ENCODE measurements around the gene LAMC3.

Gene LAMC3

DNA sequence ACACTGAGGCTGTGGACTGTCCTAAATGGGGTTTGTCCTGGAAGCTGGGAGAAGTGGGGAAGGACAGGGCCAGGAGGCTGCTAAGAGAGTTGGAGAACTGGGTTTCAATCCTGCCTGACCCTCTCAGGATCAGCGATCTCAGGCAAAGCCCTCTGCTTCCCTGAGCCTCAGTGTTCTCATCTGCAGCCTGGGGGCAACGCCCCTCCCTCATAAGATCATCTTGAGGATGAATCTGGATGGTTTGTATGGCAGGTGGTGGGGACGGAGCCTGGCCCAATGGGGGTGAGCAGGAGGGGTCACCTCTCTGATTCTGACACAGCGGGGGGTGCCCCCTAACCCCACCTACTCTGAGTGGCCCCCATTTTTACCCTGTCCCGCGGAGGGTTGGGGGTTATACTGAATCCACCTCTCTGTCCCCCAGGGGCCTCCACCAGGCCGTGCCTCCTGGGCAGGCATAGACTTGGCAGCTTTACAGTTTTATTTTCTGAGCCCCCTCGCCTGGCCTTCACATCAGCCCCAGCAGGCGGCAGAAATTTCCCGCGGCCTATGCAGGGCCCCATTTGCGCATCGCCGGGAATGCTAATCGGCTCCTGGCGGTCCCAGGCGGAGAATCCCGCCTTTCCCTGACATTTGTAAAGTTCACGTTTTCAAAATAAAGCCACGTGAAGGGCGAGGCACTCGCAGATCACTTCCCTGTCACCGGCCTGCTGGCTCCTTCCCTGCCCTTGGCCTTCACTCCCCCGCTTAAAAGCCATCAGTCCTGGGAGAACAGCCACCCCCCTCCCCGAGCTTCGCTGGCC lies 17.8 kb upstream of the LAMC3 start:
- no peak overlapping the region for H3K4me3 ChIP-seq (replicated peaks in 1 of 2; ENCODE audit: low read depth in 2 of 2, low read length in 2 of 2)
- TF ChIP-seq, protein P1, sequence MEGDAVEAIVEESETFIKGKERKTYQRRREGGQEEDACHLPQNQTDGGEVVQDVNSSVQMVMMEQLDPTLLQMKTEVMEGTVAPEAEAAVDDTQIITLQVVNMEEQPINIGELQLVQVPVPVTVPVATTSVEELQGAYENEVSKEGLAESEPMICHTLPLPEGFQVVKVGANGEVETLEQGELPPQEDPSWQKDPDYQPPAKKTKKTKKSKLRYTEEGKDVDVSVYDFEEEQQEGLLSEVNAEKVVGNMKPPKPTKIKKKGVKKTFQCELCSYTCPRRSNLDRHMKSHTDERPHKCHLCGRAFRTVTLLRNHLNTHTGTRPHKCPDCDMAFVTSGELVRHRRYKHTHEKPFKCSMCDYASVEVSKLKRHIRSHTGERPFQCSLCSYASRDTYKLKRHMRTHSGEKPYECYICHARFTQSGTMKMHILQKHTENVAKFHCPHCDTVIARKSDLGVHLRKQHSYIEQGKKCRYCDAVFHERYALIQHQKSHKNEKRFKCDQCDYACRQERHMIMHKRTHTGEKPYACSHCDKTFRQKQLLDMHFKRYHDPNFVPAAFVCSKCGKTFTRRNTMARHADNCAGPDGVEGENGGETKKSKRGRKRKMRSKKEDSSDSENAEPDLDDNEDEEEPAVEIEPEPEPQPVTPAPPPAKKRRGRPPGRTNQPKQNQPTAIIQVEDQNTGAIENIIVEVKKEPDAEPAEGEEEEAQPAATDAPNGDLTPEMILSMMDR (IDR thresholded peaks at IDR 0.05; ENCODE audit: low read depth, low read length), result no peak
- no peak for DNase-seq (ENCODE audit: low read depth in 2 of 2)

DNA sequence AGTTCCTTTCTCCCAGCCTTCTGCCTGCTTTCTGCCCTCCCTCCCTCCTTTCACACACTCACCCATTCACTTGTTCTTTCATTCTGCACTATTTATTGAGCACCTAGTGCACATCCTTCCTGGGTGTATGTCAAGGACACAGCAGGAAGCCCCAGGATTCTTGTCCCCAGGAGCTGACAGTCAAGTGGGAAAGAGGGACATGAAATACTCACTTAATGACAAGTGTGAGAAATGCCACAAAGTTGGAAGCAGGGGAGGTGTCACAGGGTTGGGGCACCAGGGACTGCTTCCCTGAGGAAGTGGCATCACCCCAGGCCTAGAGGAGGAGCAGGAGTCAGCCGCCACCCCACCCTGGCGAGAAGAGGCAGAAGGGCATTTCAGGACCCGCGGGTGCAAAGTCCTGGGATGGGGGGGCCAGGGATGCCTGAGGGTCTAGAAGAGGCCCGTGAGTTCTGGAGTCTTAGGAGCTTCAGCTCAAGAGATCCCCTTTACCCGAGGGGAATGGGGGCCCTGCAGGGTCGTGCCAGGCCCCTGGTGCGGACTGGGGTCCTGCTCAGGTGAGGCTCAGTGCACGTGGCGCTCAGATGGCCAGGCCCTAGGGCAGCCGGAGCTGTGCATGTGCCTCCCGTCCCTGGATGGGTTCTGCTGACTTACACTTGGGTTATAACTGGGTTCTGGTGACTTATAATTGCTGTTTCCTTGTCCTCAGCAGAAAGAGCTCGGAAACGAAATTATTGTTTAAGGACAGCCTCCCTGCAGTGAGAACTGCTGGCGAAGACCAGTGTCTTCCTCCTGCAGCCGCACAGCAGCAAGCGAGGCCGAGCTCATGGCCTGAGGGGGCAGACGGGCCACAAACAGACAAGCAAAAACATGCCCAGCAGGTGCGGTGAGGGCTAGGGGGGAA lies 16.9 kb upstream of the LAMC3 start:
- DNase-seq (ENCODE audit: low read depth in 2 of 2), result no peak
- TF ChIP-seq, protein P1 (IDR thresholded peaks at IDR 0.05; ENCODE audit: low read depth, low read length), result no peak

DNA sequence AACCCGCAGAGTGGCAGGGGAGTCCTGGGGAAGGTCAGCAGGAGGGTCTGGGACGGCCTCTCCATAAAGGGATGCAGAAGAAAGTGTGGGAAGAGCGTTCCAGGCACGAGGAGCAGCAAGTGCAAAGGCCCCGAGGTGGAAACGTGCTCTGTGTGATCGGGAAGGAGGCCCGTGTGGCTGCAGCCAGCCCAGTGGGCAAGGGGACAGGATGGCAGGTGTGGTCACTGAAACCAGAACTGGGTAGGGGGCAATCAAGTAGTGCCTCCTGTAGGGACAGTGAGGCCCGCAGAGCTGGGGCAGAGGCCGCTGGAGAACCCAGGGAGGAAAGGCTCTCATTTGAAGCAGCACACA lies 16.3 kb upstream of the LAMC3 start:
- TF ChIP-seq, protein P1 (IDR thresholded peaks at IDR 0.05; ENCODE audit: low read depth, low read length), result no peak
- DNase-seq (ENCODE audit: low read depth in 2 of 2), result no peak
- H3K4me3 ChIP-seq (replicated peaks in 1 of 2; ENCODE audit: low read depth in 2 of 2, low read length in 2 of 2), result no peak overlapping the region

More for the DNA sequence above, 16.9 kb upstream of the LAMC3 start:
- no peak overlapping the region for H3K4me3 ChIP-seq (replicated peaks in 1 of 2; ENCODE audit: low read depth in 2 of 2, low read length in 2 of 2)

DNA sequence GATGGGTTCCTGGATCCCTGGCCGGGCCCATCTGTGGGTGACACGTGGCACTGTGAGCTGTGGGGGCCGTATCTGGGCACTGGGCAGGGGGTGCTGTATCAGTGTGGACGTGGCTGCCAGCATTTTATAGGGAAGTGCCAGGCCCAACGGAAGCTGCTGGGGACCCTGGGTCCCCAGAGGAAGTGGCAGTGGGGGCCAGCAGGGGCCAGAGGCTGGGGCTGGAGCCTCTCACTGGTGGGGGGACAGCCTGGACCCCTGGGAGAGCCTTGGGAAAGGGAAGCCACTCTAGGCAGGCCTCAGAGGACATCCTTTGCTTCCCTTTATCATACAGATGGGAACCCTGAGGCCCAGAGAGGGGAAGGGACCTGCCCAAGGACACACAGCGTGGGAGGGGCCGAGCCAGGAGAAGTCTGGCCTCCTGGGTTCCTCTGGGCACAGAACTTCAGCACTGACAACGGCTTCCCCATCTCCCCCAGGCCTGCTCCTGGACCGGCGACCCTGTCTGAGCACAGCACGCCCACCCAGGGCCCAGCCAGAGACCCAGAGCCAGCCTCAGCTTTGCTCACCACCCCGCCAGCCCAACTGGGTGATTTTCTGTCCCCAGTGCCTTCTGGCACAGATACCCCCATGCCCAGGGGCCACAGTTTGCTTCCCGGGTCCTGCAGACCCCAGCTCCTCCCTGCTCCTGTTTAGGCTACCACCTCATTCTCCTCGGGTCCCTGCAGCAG lies 15.5 kb upstream of the LAMC3 start:
- no peak for DNase-seq (ENCODE audit: low read depth in 2 of 2)
- no peak overlapping the region for H3K4me3 ChIP-seq (replicated peaks in 1 of 2; ENCODE audit: low read depth in 2 of 2, low read length in 2 of 2)
- TF ChIP-seq, protein P1 (IDR thresholded peaks at IDR 0.05; ENCODE audit: low read depth, low read length), result no peak

DNA sequence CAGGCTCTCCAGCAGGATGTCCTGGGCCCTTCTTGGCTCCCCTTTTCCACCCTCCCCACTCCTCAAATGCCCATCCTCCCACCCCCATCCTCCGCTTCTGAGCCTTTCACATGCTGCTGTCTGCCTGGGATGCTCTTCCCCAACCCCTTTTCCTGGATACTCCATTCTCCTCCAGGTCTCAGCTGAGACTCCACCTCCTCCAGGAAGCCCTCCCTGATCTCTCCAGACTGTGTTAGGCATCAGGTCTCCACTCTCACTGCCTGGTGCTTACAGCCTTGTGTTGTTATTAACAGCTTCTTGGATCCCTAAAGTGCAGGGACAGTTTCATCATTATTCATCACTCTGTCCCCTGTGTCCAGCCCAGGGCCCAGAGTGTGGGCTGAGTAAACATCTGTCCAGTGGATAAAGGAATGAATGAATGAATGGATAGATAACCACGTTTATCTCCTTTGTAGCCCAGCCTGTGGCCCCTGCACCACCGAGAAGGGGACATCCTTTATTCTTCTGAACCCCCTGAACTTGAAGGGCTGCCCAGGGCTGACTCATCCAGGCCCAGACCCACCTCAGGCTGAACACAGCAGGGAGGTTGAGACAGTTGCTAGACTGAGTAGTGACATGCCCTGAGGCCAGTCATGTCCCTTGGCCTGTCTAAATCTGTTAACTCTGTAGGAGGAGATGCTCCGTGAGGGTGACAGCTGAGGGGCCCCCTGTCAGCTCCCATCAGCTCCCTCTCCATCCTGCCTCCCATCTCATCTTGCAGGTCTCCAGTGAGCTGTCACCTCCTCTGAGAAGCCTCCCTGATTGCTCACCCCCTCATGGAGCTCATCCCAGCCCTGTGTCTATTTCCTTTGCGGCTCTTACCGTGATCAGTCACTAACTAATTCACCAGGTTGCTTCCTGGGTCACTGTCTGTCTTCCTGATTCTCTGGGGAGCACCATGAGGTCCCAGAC lies 14.6 kb upstream of the LAMC3 start:
- H3K4me3 ChIP-seq (replicated peaks in 1 of 2; ENCODE audit: low read depth in 2 of 2, low read length in 2 of 2), result no peak overlapping the region
- DNase-seq (ENCODE audit: low read depth in 2 of 2), result no peak
- TF ChIP-seq, protein P1 (IDR thresholded peaks at IDR 0.05; ENCODE audit: low read depth, low read length), result no peak

Data from cardiac fibroblast (primary cell).